ENCODE measurements around the gene ANKS1A.

Gene ANKS1A

DNA sequence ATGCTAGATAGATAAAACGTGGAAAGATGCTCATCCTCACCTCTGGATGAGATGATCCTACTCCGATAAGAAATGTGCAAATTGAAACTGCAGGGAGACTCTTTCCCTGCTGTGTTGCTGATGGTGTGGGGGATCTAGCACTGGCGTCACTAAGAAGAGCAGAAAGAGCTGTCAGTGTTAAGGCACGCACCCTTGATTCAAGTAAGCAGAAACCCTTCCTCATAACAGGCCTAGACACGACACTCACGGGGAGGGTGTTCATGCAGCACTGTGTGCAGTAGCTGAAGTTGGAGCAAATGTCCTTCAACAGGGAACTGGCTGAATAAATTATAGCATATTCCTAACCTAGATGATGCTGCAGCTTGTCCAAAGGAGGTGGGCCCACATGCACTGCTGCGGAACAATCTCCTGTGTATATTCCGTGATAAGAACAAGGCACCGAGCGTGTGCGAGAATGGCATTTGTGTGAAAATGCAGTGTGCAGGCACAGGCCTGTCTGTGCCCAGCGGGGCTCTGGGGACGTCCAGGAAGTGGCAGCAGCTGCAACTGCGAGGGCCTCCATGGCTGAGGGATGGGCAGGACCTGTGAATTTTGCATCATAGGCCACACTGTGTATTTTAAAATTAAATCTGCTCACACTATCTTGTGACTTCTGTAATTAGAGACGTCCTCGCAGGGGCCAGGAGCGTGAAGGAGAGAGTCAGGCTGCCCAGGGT is 188.1 kb downstream of the ANKS1A start:
- TF ChIP-seq TCF12 (IDR thresholded peaks at IDR 0.05; ENCODE audit: low read depth): no peak
- no peak for TF ChIP-seq EGR1 (IDR thresholded peaks at IDR 0.05)
- no peak for TF ChIP-seq YY1 (IDR thresholded peaks at IDR 0.05; ENCODE audit: low read depth)
- TF ChIP-seq ZBTB7A (IDR thresholded peaks at IDR 0.05; ENCODE audit: low read depth): no peak
- TF ChIP-seq NFIC (IDR thresholded peaks at IDR 0.05): no peak
- no peak for TF ChIP-seq EP300 (IDR thresholded peaks at IDR 0.05; ENCODE audit: borderline replicate concordance)
- TF ChIP-seq TAF1 (IDR thresholded peaks at IDR 0.05; ENCODE audit: low read depth): no peak
- TF ChIP-seq, protein P1, sequence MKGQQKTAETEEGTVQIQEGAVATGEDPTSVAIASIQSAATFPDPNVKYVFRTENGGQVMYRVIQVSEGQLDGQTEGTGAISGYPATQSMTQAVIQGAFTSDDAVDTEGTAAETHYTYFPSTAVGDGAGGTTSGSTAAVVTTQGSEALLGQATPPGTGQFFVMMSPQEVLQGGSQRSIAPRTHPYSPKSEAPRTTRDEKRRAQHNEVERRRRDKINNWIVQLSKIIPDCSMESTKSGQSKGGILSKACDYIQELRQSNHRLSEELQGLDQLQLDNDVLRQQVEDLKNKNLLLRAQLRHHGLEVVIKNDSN (IDR thresholded peaks at IDR 0.05): no peak
- no peak for TF ChIP-seq CREB1 (IDR thresholded peaks at IDR 0.05; ENCODE audit: low read depth)
- TF ChIP-seq, protein P2, sequence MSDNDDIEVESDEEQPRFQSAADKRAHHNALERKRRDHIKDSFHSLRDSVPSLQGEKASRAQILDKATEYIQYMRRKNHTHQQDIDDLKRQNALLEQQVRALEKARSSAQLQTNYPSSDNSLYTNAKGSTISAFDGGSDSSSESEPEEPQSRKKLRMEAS (IDR thresholded peaks at IDR 0.05): no peak
- TF ChIP-seq TEAD4 (IDR thresholded peaks at IDR 0.05): no peak
- no peak for TF ChIP-seq RAD21 (IDR thresholded peaks at IDR 0.05; ENCODE audit: low read depth)
- TF ChIP-seq CEBPB (IDR thresholded peaks at IDR 0.05): no peak
- TF ChIP-seq FOXM1 (IDR thresholded peaks at IDR 0.05; ENCODE audit: borderline replicate concordance, low read depth): no peak
- no peak for TF ChIP-seq REST (IDR thresholded peaks at IDR 0.05; ENCODE audit: low read depth)

DNA sequence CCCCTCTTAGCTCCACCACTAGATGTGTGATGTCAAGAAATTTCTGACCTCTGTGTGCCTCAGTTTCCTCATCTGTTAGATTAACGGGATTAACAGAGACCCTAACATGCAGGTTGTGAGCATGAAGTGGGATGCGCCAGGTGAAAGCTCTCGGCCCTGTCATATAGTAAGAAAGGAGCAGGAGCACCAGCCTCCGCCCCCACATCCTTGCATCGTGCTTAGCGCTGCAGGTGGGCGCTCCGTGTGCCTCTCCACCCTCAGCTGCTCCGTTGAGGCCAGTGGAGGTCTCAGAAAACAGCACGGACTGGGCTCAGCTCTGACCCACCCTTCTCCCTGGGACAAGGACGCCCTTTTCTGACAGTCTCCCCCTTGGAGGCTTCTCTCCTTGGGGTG is 188.7 kb downstream of the ANKS1A start:
- no peak for TF ChIP-seq EP300 (IDR thresholded peaks at IDR 0.05; ENCODE audit: borderline replicate concordance)

- TF ChIP-seq CREB1 (IDR thresholded peaks at IDR 0.05; ENCODE audit: low read depth) (no peak), CEBPB (IDR thresholded peaks at IDR 0.05) (no peak), TCF12 (IDR thresholded peaks at IDR 0.05; ENCODE audit: low read depth) (no peak)
- TF ChIP-seq, protein P2 (IDR thresholded peaks at IDR 0.05): no peak
These were observed 189.3 kb downstream of the ANKS1A start for GRCh38 chr6:35078226-35078850.

DNA sequence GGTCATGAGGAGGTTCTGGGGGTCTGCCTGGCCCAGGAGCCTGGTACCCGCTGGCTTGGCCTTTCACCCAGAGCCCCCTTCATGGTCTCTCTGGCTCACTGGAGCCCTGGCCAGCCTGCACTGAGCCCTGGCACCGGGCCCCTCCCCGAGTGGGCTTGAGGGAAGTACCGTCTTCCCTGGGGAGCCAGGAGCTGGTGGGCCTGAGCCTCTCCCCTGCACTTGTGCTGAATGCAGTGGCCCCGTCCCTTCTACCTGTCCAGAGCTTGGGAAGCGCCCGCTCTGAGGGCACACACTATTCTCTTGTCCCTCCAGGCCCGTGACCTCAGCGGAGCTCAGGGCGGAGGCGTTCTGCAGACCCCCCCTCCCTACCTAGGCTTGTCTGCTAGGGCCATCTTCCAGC is 189.8 kb downstream of the ANKS1A start:
- TF ChIP-seq EGR1 (IDR thresholded peaks at IDR 0.05): no peak
- TF ChIP-seq YY1 (IDR thresholded peaks at IDR 0.05; ENCODE audit: low read depth): no peak
- TF ChIP-seq EP300 (IDR thresholded peaks at IDR 0.05; ENCODE audit: borderline replicate concordance): no peak
- no peak for TF ChIP-seq REST (IDR thresholded peaks at IDR 0.05; ENCODE audit: low read depth)
- no peak for TF ChIP-seq CREB1 (IDR thresholded peaks at IDR 0.05; ENCODE audit: low read depth)
- no peak for TF ChIP-seq ZBTB7A (IDR thresholded peaks at IDR 0.05; ENCODE audit: low read depth)
- TF ChIP-seq, protein P1 (IDR thresholded peaks at IDR 0.05): no peak
- no peak for TF ChIP-seq FOXM1 (IDR thresholded peaks at IDR 0.05; ENCODE audit: borderline replicate concordance, low read depth)
- no peak for TF ChIP-seq CEBPB (IDR thresholded peaks at IDR 0.05)
- TF ChIP-seq, protein P2 (IDR thresholded peaks at IDR 0.05): no peak
- no peak for TF ChIP-seq TEAD4 (IDR thresholded peaks at IDR 0.05)
- no peak for TF ChIP-seq TCF12 (IDR thresholded peaks at IDR 0.05; ENCODE audit: low read depth)
- no peak for TF ChIP-seq RAD21 (IDR thresholded peaks at IDR 0.05; ENCODE audit: low read depth)
- no peak for TF ChIP-seq NFIC (IDR thresholded peaks at IDR 0.05)
- no peak for TF ChIP-seq TAF1 (IDR thresholded peaks at IDR 0.05; ENCODE audit: low read depth)

GRCh38 chr6:35079311-35080000 is 190.4 kb downstream of the ANKS1A start:
- TF ChIP-seq EGR1 (IDR thresholded peaks at IDR 0.05): no peak
- no peak for TF ChIP-seq FOXM1 (IDR thresholded peaks at IDR 0.05; ENCODE audit: borderline replicate concordance, low read depth)
- TF ChIP-seq, protein P2 (IDR thresholded peaks at IDR 0.05): no peak
- no peak for TF ChIP-seq TCF12 (IDR thresholded peaks at IDR 0.05; ENCODE audit: low read depth)
- no peak for TF ChIP-seq REST (IDR thresholded peaks at IDR 0.05; ENCODE audit: low read depth)
- TF ChIP-seq CEBPB (IDR thresholded peaks at IDR 0.05): no peak
- no peak for TF ChIP-seq RAD21 (IDR thresholded peaks at IDR 0.05; ENCODE audit: low read depth)
- no peak for TF ChIP-seq YY1 (IDR thresholded peaks at IDR 0.05; ENCODE audit: low read depth)
- no peak for TF ChIP-seq TEAD4 (IDR thresholded peaks at IDR 0.05)
- no peak for TF ChIP-seq TAF1 (IDR thresholded peaks at IDR 0.05; ENCODE audit: low read depth)
- TF ChIP-seq, protein P1 (IDR thresholded peaks at IDR 0.05): no peak
- TF ChIP-seq EP300 (IDR thresholded peaks at IDR 0.05; ENCODE audit: borderline replicate concordance): no peak
